Endothelial cell of umbilical vein (primary cell): ENCODE measurements around the gene ZNF525. TPM values are rescaled to one million over a fixed set of nuclear protein-coding genes. Genes with fewer than 3 reads are reported as not detected.
"Not testable (repeated sequence)": the region's sequence is repeated elsewhere in the genome, so short reads cannot be mapped to it uniquely, and the experiment has no call there.

Experiments used
- BruUV-seq: library from RNA; stranded (reverse); fragments of 400-500 nt; replicated peaks from 2 replicates; lab custom pipeline; 2021; lab: Mats Ljungman, UMichigan
- CTCF ChIA-PET: fragments of 300-600, 350-600 bp; sonication (Branson Sonifier 250); formaldehyde crosslinking; loops from one replicate; lab custom pipeline; 2021; ENCODE audit warnings: antibody characterized with exemption, inconsistent platforms; lab: Charles Lee
- POLR2A ChIA-PET: fragments of 300-600, 350-600 bp; sonication (Branson Sonifier 250); formaldehyde crosslinking; loops from one replicate; lab custom pipeline; 2021; ENCODE audit warnings: antibody characterized with exemption, inconsistent platforms; lab: Charles Lee
- DNase-seq: peaks from one replicate; pipeline ENCODE4 v3.0.0-alpha.2; 2011; ENCODE audit warnings: low read depth, low spot score
- FAIRE-seq: peaks from 2 replicates; lab custom pipeline; 2011; peaks lifted over from hg19 to GRCh38; lab: Jason Lieb, UNC
- H2AFZ ChIP-seq: 2 replicates; pipeline ENCODE4 v1.6.0; 2012; ENCODE audit warnings: low read depth, low read length, control low read depth, inconsistent platforms
- H3K27ac ChIP-seq: 2 replicates; pipeline ENCODE4 v1.5.1; 2011; ENCODE audit warnings: low read depth, mild to moderate bottlenecking, control low read depth, low read length, moderate library complexity; ENCODE audit not compliant: insufficient read depth
- H3K27me3 ChIP-seq, 2 experiments: 2 replicates each; pipeline versions ENCODE4 v1.6.0 to v1.6.1; 2011; ENCODE audit warnings: low read length in 2 of 2, mixed read lengths in 1 of 2; ENCODE audit not compliant: control insufficient read depth in 2 of 2, insufficient read depth in 2 of 2
- H3K36me3 ChIP-seq, 2 experiments: 2 replicates in 1 of 2; 3 replicates in 1 of 2; pipeline ENCODE4 v1.5.1; 2011; ENCODE audit warnings: low read length in 2 of 2, mild to moderate bottlenecking in 1 of 2, moderate library complexity in 1 of 2; ENCODE audit not compliant: control insufficient read depth in 2 of 2, insufficient read depth in 2 of 2; ENCODE audit errors: extremely low read depth in 1 of 2
- H3K4me1 ChIP-seq: 3 replicates; pipeline ENCODE4 v1.5.1; 2011; ENCODE audit warnings: mild to moderate bottlenecking, low read length; ENCODE audit not compliant: control insufficient read depth, insufficient read depth; ENCODE audit errors: extremely low read depth
- H3K4me2 ChIP-seq: 2 replicates; pipeline ENCODE4 v1.6.1; 2011; ENCODE audit warnings: low read length, control low read depth, mixed read lengths; ENCODE audit not compliant: insufficient read depth
- H3K4me3 ChIP-seq, 3 experiments: fragments of 200-600 bp in 1 of 3; sonication (generic), shearing (Covaris generic) in 1 of 3; replicated peaks in 1 of 3; 2 replicates each; pipeline ENCODE4 v1.5.1; 2011 to 2016; ENCODE audit warnings: control low read depth in 3 of 3, low read length in 3 of 3, mild to moderate bottlenecking in 2 of 3, inconsistent platforms in 1 of 3, low read depth in 1 of 3, moderate library complexity in 1 of 3; ENCODE audit not compliant: insufficient read depth in 1 of 3
- H3K79me2 ChIP-seq: 2 replicates; pipeline ENCODE4 v1.6.0; 2012; ENCODE audit warnings: low read length, inconsistent platforms; ENCODE audit not compliant: control insufficient read depth, insufficient read depth
- H3K9ac ChIP-seq: replicated peaks from 2 replicates; pipeline ENCODE3; 2011; ENCODE audit warnings: low read length, control low read depth; ENCODE audit not compliant: insufficient read depth; ENCODE audit errors: extremely low read depth
- H3K9me1 ChIP-seq: replicated peaks from 3 replicates; pipeline ENCODE4 v1.6.0; 2011; ENCODE audit warnings: mild to moderate bottlenecking, low read length; ENCODE audit not compliant: control insufficient read depth, insufficient read depth; ENCODE audit errors: extremely low read depth
- H3K9me3 ChIP-seq: replicated peaks from 2 replicates; pipeline ENCODE4 v1.5.1; 2012; ENCODE audit warnings: low read length, inconsistent platforms; ENCODE audit not compliant: control insufficient read depth, insufficient read depth
- H4K20me1 ChIP-seq: replicated peaks from 2 replicates; pipeline ENCODE3; 2011; ENCODE audit warnings: mild to moderate bottlenecking, low read length; ENCODE audit not compliant: control insufficient read depth, insufficient read depth; ENCODE audit errors: extremely low read depth
- EZH2 ChIP-seq: IDR thresholded peaks from 2 replicates; pipeline ENCODE4 v1.6.1; 2012; ENCODE audit warnings: borderline replicate concordance, low read depth, mild to moderate bottlenecking, moderate library complexity, low read length, inconsistent platforms; ENCODE audit not compliant: severe bottlenecking
- MAX ChIP-seq: IDR thresholded peaks from 2 replicates; pipeline ENCODE4 v1.6.1; 2011; ENCODE audit not compliant: insufficient read depth, insufficient read length
- POLR2A ChIP-seq: IDR thresholded peaks from 2 replicates; pipeline ENCODE4 v1.6.1; 2012; ENCODE audit warnings: low read depth, mild to moderate bottlenecking, control low read depth, low read length
- POLR2AphosphoS5 ChIP-seq: IDR thresholded peaks from 2 replicates; pipeline ENCODE4 v1.6.1; 2012; ENCODE audit warnings: low read depth, mild to moderate bottlenecking, control low read depth, low read length, moderate library complexity; ENCODE audit not compliant: insufficient read depth
- dilution Hi-C: fragments of 300-500 bp; cut with MboI; formaldehyde crosslinking; loops from one replicate; pipeline ENCODE4 v1.15.0; 2019; ENCODE audit warnings: low sequenced_read_pairs; ENCODE audit not compliant: extremely low pct_ligation_motif_present
- intact Hi-C: fragments of 100-400 bp; cut with micrococcal nuclease; formaldehyde crosslinking; loops from one replicate; pipeline ENCODE4 v1.10.0; 2022
- polyA plus RNA-seq, 4 experiments: library from polyadenylated mRNA; depleted of rRNA in 3 of 4; stranded (reverse) in 3 of 4; unstranded in 1 of 4; fragments of >200 nt; gene quantifications; 2 replicates each; pipeline versions ENCODE4 v1.2.1 to v1.2.3, GENCODE V29; 2011 to 2012; ENCODE audit warnings: missing spikeins in 1 of 4
- total RNA-seq: library from RNA; stranded (reverse); gene quantifications from 2 replicates; pipeline ENCODE4 v1.2.3, GENCODE V29; 2021

ZNF525 gene
- total and polyA plus RNA-seq, 2 donors (not counting 3 experiments of a cell fraction or from before 2014, with no cell fraction given): 0.59 to 3.8 TPM

- FAIRE-seq (peak; percentile 98), DNase-seq (peak; percentile 95)
- peaks cover 0 to 3% of the 10 kb centered on the region in 2 experiments for H3K36me3 ChIP-seq
- peak within 1 kb of the TSS; percentile 92 for H3K9ac ChIP-seq
- H3K4me3 ChIP-seq: peak within 1 kb of the TSS; percentile 55 to 99 (median 98)
- no peaks in the 10 kb centered on the region for H4K20me1 ChIP-seq
- CTCF ChIA-PET: interaction anchor here (0.9 to 1.6 kb wide), 3 partner anchors 138 to 257 kb away, joined by 3 to 7 read pairs (median 5); no protein-coding TSS in a partner anchor
- no peaks in the 10 kb centered on the region for H3K9me3 ChIP-seq
- peak within 1 kb of the TSS; percentile 100 for H2AFZ ChIP-seq
- no peaks in the 10 kb centered on the region for H3K27me3 ChIP-seq
- H3K27ac ChIP-seq: peak within 1 kb of the TSS; percentile 84
- peaks cover 7% of the 10 kb centered on the region for H3K79me2 ChIP-seq
- no peak for TF ChIP-seq MAX
- TF ChIP-seq EZH2: no peak
- TF ChIP-seq POLR2AphosphoS5: peak; percentile 54
- peak; percentile 62 for TF ChIP-seq POLR2A
- intact Hi-C loops: loop anchor here (1.0 to 5.0 kb wide), 4 partner anchors 61 to 231 kb away; partner anchors contain the start of genes ZNF160, ZNF677 and ZNF765
- POLR2A ChIA-PET: no interaction called here
- H3K4me2 ChIP-seq: peak within 1 kb of the TSS; percentile 93
- dilution Hi-C loops: no loop called here
- peaks cover 2% of the 10 kb centered on the region for H3K4me1 ChIP-seq
- BruUV-seq: TSS peak; percentile 87
- no peaks in the 10 kb centered on the region for H3K9me1 ChIP-seq
These were observed 31.7 kb upstream of the ZNF525 start, which contains the start of gene ZNF845 for GRCh38 chr19:53333463-53334449. Gene ZNF845 (plus strand): TSS chr19:53333749. CDS start chr19:53341308, 7,559 bp downstream.

DNA sequence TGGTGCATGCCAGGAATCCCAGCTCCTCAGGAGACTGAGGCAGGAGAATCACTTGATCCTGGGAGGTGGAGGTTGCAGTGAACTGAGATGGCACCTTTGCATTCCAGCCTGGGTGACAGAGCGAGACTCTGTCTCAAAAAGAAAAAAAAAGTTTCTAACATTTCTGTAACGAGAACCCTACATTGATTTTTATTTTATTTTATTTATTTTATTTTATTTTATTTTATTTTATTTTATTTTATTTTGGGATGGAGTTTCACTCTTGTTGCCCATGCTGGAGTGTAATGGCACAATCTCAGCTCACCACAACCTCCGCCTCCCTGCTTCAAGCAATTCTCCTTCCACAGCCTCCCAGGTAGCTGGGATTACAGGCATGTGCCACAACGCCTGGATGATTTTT, 21.1 kb upstream of the ZNF525 start:
- dilution Hi-C loops, H3K9me3 ChIP-seq, BruUV-seq: not testable (repeated sequence)

More for the DNA sequence above, 21.1 kb upstream of the ZNF525 start:
- H3K4me3 ChIP-seq, CTCF ChIA-PET, DNase-seq, H2AFZ ChIP-seq, H3K9me1 ChIP-seq, H3K4me2 ChIP-seq, H3K27me3 ChIP-seq, FAIRE-seq, H3K9ac ChIP-seq, H4K20me1 ChIP-seq, H3K4me1 ChIP-seq, H3K27ac ChIP-seq, intact Hi-C loops, H3K79me2 ChIP-seq, POLR2A ChIA-PET: not testable (repeated sequence)
- peaks cover 0 to 13% of the 10 kb centered on the region in 2 experiments for H3K36me3 ChIP-seq
